HepG2 (cell line): Measurements from ENCODE around the gene NYAP1. TPM values are rescaled to one million over a fixed set of nuclear protein-coding genes. Genes with fewer than 3 reads are reported as not detected.
A peak's percentile ranks its signal among the peaks of the same experiment; 100 is the strongest.

Experiments
- BORCS8-MEF2B ChIP-seq: sonication (generic); formaldehyde crosslinking; IDR thresholded peaks from 2 replicates; pipeline ENCODE4 v1.8.0; 2022; ENCODE audit warnings: mild to moderate bottlenecking, missing genetic modification reagents
- JUNB ChIP-seq: sonication (generic); formaldehyde crosslinking; IDR thresholded peaks from 2 replicates; pipeline ENCODE4 v1.8.0; 2022; ENCODE audit warnings: missing genetic modification reagents, mild to moderate bottlenecking, borderline replicate concordance
- KMT2B ChIP-seq: IDR thresholded peaks from 2 replicates; pipeline ENCODE4 v1.6.1; 2016; ENCODE audit warnings: missing genetic modification reagents, missing compliant biosample characterization
- LCORL ChIP-seq, 2 experiments: fragments of 450-650 bp in 1 of 2; sonication (generic) in 1 of 2; formaldehyde crosslinking in 1 of 2; IDR thresholded peaks; 2 replicates each; pipeline versions ENCODE4 v1.5.0 to v1.6.1; 2017 to 2020; ENCODE audit warnings: antibody characterized with exemption in 1 of 2, missing genetic modification reagents in 1 of 2
- PAF1 ChIP-seq: IDR thresholded peaks from 2 replicates; pipeline ENCODE4 v1.6.1; 2016; ENCODE audit warnings: missing genetic modification reagents, missing compliant biosample characterization
- ZNF256 ChIP-seq: sonication (generic); formaldehyde crosslinking; conservative IDR thresholded peaks from 2 replicates; pipeline ENCODE4 v1.4.0; 2020; ENCODE audit warnings: missing genetic modification reagents
- ZNF343 ChIP-seq: sonication (generic); formaldehyde crosslinking; IDR thresholded peaks from 2 replicates; pipeline ENCODE4 v1.4.0; 2020; ENCODE audit warnings: mild to moderate bottlenecking, missing genetic modification reagents
- ZNF773 ChIP-seq: sonication (generic); formaldehyde crosslinking; IDR thresholded peaks from 2 replicates; pipeline ENCODE4 v1.4.0; 2020; ENCODE audit warnings: missing genetic modification reagents, borderline replicate concordance
- ZNF790 ChIP-seq: sonication (generic); formaldehyde crosslinking; IDR thresholded peaks from 2 replicates; pipeline ENCODE4 v1.8.0; 2022; ENCODE audit warnings: missing genetic modification reagents, mild to moderate bottlenecking, borderline replicate concordance
- polyA plus RNA-seq, 8 experiments: library from polyadenylated mRNA; depleted of rRNA in 3 of 8; stranded (reverse) in 7 of 8; unstranded in 1 of 8; fragments of >200 nt; fragmentation: Illumina TruSeq in 4 of 8; extraction: Trizol in 4 of 8; gene quantifications; 2 replicates each; pipeline versions ENCODE4 v1.2.1 to v1.2.3, GENCODE V29; 2011 to 2016; ENCODE audit warnings: low read depth in 4 of 8, missing spikeins in 1 of 8, mixed read lengths in 1 of 8; ENCODE audit not compliant: insufficient read depth in 1 of 8
- total RNA-seq, 5 experiments: library from RNA; depleted of rRNA; stranded (reverse); fragments of >200 nt; fragmentation: Illumina TruSeq; extraction: Trizol; gene quantifications; 2 replicates each; pipeline ENCODE4 v1.2.3, GENCODE V29; 2016; ENCODE audit warnings: low read depth in 1 of 5
- TF ChIP-seq, protein P1 (sequence below), 2 experiments: fragments of 450-650 bp in 1 of 2; sonication (generic) in 1 of 2; formaldehyde crosslinking in 1 of 2; IDR thresholded peaks; 2 replicates each; pipeline versions ENCODE4 v1.6.1 to v1.8.0; 2016 to 2022; ENCODE audit warnings: antibody characterized with exemption in 1 of 2, mild to moderate bottlenecking in 1 of 2, missing genetic modification reagents in 1 of 2
- TF ChIP-seq, protein P2 (sequence below): sonication (generic); formaldehyde crosslinking; IDR thresholded peaks from 2 replicates; pipeline ENCODE4 v1.5.0; 2020; ENCODE audit warnings: mild to moderate bottlenecking, missing genetic modification reagents, borderline replicate concordance
- TF ChIP-seq, protein P3 (sequence below): sonication (generic); formaldehyde crosslinking; IDR thresholded peaks from 2 replicates; pipeline ENCODE4 v1.5.1; 2020; ENCODE audit warnings: missing genetic modification reagents, mild to moderate bottlenecking, borderline replicate concordance

NYAP1 gene
- total and polyA plus RNA-seq, 2 of the 13 experiments (the other 11 are each of a cell fraction or from before 2014, with no cell fraction given) = 0.15 to 0.46 TPM

DNA sequence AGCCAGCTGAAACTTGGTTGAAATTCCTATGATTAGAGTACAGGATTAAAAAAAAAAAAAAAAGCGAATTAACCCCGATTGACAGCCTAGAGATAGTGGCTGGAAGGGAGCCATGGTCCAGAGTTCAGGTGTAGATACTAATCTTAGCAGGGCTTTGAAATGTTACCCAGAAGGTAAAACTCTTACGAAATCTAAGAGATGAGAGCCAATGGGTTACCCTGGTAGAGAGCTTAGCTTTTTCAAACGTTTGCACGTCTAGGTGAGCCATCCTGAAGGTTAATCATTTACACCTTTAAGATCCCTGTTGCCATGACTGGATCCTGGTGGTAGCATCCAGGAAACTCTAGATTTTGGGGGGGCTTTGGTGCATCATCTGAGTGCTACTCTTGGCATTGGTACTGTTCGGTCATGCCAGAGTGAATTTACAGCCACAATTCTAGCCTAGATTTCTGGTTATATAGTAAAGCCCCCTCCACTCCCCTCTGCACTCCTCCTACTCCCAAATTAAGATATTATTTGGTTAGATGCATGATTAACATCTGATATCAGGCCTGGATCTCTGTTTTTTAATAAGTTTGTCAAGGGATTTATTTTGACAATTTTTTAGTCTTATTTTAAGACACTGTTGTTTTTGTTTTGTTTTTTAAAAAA, 56.5 kb downstream of the NYAP1 start (continued):
- TF ChIP-seq ZNF343 (CRISPR knock-in tag) (no peak), PAF1 (no peak), JUNB (no peak; the same call in 1 of the 2 replicates), KMT2B (CRISPR knock-in tag) (no peak), ZNF256 (CRISPR knock-in tag) (no peak), ZNF790 (CRISPR knock-in tag) (no peak), LCORL (IDR thresholded peaks at IDR 0.05) (no peak), LCORL (CRISPR knock-in tag; IDR thresholded peaks at IDR 0.05) (peak; percentile 66; the same call in 1 of the 2 replicates), BORCS8-MEF2B (CRISPR knock-in tag) (no peak), ZNF773 (no peak)
- TF ChIP-seq, protein P1, sequence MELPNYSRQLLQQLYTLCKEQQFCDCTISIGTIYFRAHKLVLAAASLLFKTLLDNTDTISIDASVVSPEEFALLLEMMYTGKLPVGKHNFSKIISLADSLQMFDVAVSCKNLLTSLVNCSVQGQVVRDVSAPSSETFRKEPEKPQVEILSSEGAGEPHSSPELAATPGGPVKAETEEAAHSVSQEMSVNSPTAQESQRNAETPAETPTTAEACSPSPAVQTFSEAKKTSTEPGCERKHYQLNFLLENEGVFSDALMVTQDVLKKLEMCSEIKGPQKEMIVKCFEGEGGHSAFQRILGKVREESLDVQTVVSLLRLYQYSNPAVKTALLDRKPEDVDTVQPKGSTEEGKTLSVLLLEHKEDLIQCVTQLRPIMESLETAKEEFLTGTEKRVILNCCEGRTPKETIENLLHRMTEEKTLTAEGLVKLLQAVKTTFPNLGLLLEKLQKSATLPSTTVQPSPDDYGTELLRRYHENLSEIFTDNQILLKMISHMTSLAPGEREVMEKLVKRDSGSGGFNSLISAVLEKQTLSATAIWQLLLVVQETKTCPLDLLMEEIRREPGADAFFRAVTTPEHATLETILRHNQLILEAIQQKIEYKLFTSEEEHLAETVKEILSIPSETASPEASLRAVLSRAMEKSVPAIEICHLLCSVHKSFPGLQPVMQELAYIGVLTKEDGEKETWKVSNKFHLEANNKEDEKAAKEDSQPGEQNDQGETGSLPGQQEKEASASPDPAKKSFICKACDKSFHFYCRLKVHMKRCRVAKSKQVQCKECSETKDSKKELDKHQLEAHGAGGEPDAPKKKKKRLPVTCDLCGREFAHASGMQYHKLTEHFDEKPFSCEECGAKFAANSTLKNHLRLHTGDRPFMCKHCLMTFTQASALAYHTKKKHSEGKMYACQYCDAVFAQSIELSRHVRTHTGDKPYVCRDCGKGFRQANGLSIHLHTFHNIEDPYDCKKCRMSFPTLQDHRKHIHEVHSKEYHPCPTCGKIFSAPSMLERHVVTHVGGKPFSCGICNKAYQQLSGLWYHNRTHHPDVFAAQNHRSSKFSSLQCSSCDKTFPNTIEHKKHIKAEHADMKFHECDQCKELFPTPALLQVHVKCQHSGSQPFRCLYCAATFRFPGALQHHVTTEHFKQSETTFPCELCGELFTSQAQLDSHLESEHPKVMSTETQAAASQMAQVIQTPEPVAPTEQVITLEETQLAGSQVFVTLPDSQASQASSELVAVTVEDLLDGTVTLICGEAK (IDR thresholded peaks at IDR 0.05) = no peak
- TF ChIP-seq, protein P1 (CRISPR knock-in tag; IDR thresholded peaks at IDR 0.05) = no peak
- TF ChIP-seq, protein P2, sequence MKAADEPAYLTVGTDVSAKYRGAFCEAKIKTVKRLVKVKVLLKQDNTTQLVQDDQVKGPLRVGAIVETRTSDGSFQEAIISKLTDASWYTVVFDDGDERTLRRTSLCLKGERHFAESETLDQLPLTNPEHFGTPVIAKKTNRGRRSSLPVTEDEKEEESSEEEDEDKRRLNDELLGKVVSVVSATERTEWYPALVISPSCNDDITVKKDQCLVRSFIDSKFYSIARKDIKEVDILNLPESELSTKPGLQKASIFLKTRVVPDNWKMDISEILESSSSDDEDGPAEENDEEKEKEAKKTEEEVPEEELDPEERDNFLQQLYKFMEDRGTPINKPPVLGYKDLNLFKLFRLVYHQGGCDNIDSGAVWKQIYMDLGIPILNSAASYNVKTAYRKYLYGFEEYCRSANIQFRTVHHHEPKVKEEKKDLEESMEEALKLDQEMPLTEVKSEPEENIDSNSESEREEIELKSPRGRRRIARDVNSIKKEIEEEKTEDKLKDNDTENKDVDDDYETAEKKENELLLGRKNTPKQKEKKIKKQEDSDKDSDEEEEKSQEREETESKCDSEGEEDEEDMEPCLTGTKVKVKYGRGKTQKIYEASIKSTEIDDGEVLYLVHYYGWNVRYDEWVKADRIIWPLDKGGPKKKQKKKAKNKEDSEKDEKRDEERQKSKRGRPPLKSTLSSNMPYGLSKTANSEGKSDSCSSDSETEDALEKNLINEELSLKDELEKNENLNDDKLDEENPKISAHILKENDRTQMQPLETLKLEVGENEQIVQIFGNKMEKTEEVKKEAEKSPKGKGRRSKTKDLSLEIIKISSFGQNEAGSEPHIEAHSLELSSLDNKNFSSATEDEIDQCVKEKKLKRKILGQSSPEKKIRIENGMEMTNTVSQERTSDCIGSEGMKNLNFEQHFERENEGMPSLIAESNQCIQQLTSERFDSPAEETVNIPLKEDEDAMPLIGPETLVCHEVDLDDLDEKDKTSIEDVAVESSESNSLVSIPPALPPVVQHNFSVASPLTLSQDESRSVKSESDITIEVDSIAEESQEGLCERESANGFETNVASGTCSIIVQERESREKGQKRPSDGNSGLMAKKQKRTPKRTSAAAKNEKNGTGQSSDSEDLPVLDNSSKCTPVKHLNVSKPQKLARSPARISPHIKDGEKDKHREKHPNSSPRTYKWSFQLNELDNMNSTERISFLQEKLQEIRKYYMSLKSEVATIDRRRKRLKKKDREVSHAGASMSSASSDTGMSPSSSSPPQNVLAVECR = no peak
- TF ChIP-seq, protein P3, sequence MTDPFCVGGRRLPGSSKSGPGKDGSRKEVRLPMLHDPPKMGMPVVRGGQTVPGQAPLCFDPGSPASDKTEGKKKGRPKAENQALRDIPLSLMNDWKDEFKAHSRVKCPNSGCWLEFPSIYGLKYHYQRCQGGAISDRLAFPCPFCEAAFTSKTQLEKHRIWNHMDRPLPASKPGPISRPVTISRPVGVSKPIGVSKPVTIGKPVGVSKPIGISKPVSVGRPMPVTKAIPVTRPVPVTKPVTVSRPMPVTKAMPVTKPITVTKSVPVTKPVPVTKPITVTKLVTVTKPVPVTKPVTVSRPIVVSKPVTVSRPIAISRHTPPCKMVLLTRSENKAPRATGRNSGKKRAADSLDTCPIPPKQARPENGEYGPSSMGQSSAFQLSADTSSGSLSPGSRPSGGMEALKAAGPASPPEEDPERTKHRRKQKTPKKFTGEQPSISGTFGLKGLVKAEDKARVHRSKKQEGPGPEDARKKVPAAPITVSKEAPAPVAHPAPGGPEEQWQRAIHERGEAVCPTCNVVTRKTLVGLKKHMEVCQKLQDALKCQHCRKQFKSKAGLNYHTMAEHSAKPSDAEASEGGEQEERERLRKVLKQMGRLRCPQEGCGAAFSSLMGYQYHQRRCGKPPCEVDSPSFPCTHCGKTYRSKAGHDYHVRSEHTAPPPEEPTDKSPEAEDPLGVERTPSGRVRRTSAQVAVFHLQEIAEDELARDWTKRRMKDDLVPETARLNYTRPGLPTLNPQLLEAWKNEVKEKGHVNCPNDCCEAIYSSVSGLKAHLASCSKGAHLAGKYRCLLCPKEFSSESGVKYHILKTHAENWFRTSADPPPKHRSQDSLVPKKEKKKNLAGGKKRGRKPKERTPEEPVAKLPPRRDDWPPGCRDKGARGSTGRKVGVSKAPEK (CRISPR knock-in tag) = no peak
